ENCODE data around the gene CADM2. TPM values are rescaled to one million over a fixed set of nuclear protein-coding genes. Genes with fewer than 3 reads are reported as not detected.

The CADM2 gene
- total and polyA plus RNA-seq, 2 donors (not counting 3 experiments of a cell fraction or from before 2014, with no cell fraction given), result not detected

DNA sequence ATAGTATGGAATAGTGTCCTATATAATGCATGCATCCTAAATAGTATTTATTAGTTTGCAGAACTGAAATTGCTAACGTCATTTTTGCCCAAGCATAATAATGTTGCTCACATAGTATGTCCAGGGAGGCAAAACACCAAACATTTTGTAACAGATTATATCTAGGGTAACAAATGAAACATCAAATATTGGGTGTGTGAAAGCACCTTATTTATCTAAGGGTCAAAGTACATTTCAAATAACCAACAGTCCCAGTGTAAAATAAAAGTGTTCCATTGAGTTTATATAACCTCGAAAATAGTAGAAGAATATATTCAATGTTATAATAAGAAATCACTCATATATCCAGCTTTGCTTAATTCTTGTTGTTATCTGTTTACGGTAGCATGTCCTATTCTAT is 363.1 kb downstream of the CADM2 start:
- intact Hi-C loops (cut with micrococcal nuclease) (no loop called here), dilution Hi-C loops (cut with MboI; ENCODE audit: extremely low pct_ligation_motif_present, low sequenced_read_pairs) (no loop called here)

More for the DNA sequence above, 363.1 kb downstream of the CADM2 start:
- ChIA-PET CTCF (no interaction called here), POLR2A (no interaction called here)
- H3K9me3 ChIP-seq (replicated peaks; ENCODE audit: control insufficient read depth, insufficient read depth, low read length), result no peaks in the 10 kb centered on the region
- H3K27me3 ChIP-seq (ENCODE audit: control insufficient read depth in 2 of 2, insufficient read depth in 2 of 2, low read length in 2 of 2), result no peaks in the 10 kb centered on the region
- no peak overlapping the region for H3K9ac ChIP-seq (replicated peaks; ENCODE audit: extremely low read depth, insufficient read depth, low read length)
- H3K9me1 ChIP-seq (replicated peaks; ENCODE audit: control insufficient read depth, extremely low read depth, insufficient read depth, low read length), result no peaks in the 10 kb centered on the region
- no peaks in the 10 kb centered on the region for H3K4me1 ChIP-seq (ENCODE audit: control insufficient read depth, extremely low read depth, insufficient read depth, low read length)
- H3K4me2 ChIP-seq (ENCODE audit: insufficient read depth, low read length), result no peak overlapping the region
- DNase-seq (ENCODE audit: low read depth, low spot score), result no peak
- H3K36me3 ChIP-seq (ENCODE audit: control insufficient read depth in 2 of 2, extremely low read depth in 1 of 2, insufficient read depth in 2 of 2, low read length in 2 of 2), result no peaks in the 10 kb centered on the region
- no TSS peak for BruUV-seq (replicated peaks)
- H3K27ac ChIP-seq (ENCODE audit: insufficient read depth, low read depth, low read length), result no peak overlapping the region
- no peak for FAIRE-seq
- H3K4me3 ChIP-seq (replicated peaks in 1 of 3; ENCODE audit: insufficient read depth in 1 of 3, low read depth in 1 of 3, low read length in 3 of 3), result no peak overlapping the region
- TF ChIP-seq, protein P1, sequence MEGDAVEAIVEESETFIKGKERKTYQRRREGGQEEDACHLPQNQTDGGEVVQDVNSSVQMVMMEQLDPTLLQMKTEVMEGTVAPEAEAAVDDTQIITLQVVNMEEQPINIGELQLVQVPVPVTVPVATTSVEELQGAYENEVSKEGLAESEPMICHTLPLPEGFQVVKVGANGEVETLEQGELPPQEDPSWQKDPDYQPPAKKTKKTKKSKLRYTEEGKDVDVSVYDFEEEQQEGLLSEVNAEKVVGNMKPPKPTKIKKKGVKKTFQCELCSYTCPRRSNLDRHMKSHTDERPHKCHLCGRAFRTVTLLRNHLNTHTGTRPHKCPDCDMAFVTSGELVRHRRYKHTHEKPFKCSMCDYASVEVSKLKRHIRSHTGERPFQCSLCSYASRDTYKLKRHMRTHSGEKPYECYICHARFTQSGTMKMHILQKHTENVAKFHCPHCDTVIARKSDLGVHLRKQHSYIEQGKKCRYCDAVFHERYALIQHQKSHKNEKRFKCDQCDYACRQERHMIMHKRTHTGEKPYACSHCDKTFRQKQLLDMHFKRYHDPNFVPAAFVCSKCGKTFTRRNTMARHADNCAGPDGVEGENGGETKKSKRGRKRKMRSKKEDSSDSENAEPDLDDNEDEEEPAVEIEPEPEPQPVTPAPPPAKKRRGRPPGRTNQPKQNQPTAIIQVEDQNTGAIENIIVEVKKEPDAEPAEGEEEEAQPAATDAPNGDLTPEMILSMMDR (IDR thresholded peaks at IDR 0.05; ENCODE audit: extremely low read depth in 1 of 2, insufficient read depth in 1 of 2, low read depth in 1 of 2, low read length in 2 of 2), result no peak
- TF ChIP-seq MYC (IDR thresholded peaks at IDR 0.05; ENCODE audit: low read depth, low read length) (no peak), FOS (IDR thresholded peaks at IDR 0.05; ENCODE audit: borderline replicate concordance, insufficient read depth, low read length) (no peak), JUN (IDR thresholded peaks at IDR 0.05; ENCODE audit: borderline replicate concordance, insufficient read depth, insufficient read length, low read depth) (no peak), POLR2AphosphoS5 (IDR thresholded peaks at IDR 0.05; ENCODE audit: insufficient read depth, low read depth, low read length) (no peak), POLR2A (IDR thresholded peaks at IDR 0.05; ENCODE audit: low read depth, low read length) (no peak), EZH2 (IDR thresholded peaks at IDR 0.05; ENCODE audit: borderline replicate concordance, low read depth, low read length, severe bottlenecking) (no peak), GATA2 (IDR thresholded peaks at IDR 0.05; ENCODE audit: insufficient read depth, insufficient read length, low read depth, low read length) (no peak)
- TF ChIP-seq, protein P2, sequence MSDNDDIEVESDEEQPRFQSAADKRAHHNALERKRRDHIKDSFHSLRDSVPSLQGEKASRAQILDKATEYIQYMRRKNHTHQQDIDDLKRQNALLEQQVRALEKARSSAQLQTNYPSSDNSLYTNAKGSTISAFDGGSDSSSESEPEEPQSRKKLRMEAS (IDR thresholded peaks at IDR 0.05; ENCODE audit: insufficient read depth, insufficient read length), result no peak
- no peak overlapping the region for H2AFZ ChIP-seq (ENCODE audit: low read depth, low read length)
- no peaks in the 10 kb centered on the region for H4K20me1 ChIP-seq (replicated peaks; ENCODE audit: control insufficient read depth, extremely low read depth, insufficient read depth, low read length)
- H3K79me2 ChIP-seq (ENCODE audit: control insufficient read depth, insufficient read depth, low read length), result no peaks in the 10 kb centered on the region
